B cell (primary cell): ENCODE data around the gene CLCN1. TPM values are rescaled to one million over a fixed set of nuclear protein-coding genes. Genes with fewer than 3 reads are reported as not detected.

Experiments
- ATAC-seq: fragments of 200-7000 bp; cut with Tn5 transposase; one replicate; pipeline ENCODE4 v1.10.0; 2021; ENCODE audit warnings: low read depth, mild to moderate bottlenecking, moderate number of reproducible peaks, moderate library complexity
- CTCF ChIA-PET: fragments of 350-600 bp; sonication (Branson Sonifier 250); formaldehyde crosslinking; loops from one replicate; lab custom pipeline; 2021; ENCODE audit warnings: antibody characterized with exemption, inconsistent platforms; lab: Charles Lee
- POLR2A ChIA-PET: fragments of 350-600 bp; sonication (Branson Sonifier 250); formaldehyde crosslinking; loops from one replicate; lab custom pipeline; 2021; ENCODE audit warnings: antibody characterized with exemption; lab: Charles Lee
- DNase-seq: peaks from one replicate; pipeline ENCODE4 v3.0.0; 2013
- H2AFZ ChIP-seq: 2 replicates; pipeline ENCODE4 v1.6.1; 2012; ENCODE audit warnings: mild to moderate bottlenecking, low read depth, low read length; ENCODE audit not compliant: insufficient read depth, poor library complexity, severe bottlenecking
- H3K27ac ChIP-seq, 2 donors: 1 replicate in 1 of 2; 2 replicates in 1 of 2; pipeline ENCODE4 v1.5.1; 2012 to 2013; ENCODE audit warnings: low read length in 2 of 2, mild to moderate bottlenecking in 2 of 2, moderate library complexity in 1 of 2
- H3K27me3 ChIP-seq, 4 experiments: fragments of 200-600 bp in 1 of 4; sonication (generic) in 1 of 4; replicated peaks in 1 of 4; 1 replicate in 2 of 4; 2 replicates in 2 of 4; pipeline versions ENCODE4 v1.6.1 to v1.7.0; 2013 to 2016; ENCODE audit warnings: low read length in 3 of 4, mild to moderate bottlenecking in 2 of 4, mixed read lengths in 1 of 4, moderate library complexity in 1 of 4; ENCODE audit not compliant: insufficient read depth in 4 of 4, control insufficient read depth in 3 of 4; ENCODE audit errors: control extremely low read depth in 1 of 4
- H3K36me3 ChIP-seq, 2 experiments: replicated peaks in 1 of 2; 1 replicate in 1 of 2; 2 replicates in 1 of 2; pipeline versions ENCODE4 v1.6.1 to v1.7.1; 2013; ENCODE audit warnings: low read length in 1 of 2; ENCODE audit not compliant: insufficient read depth in 2 of 2, control insufficient read depth in 1 of 2; ENCODE audit errors: control extremely low read depth in 1 of 2, extremely low read depth in 1 of 2
- H3K4me1 ChIP-seq, 2 donors: fragments of 200-600 bp in 1 of 2; sonication (generic) in 1 of 2; 1 replicate in 1 of 2; 2 replicates in 1 of 2; pipeline versions ENCODE4 v1.5.1 to v1.6.1; 2013 to 2017; ENCODE audit warnings: low read length in 2 of 2; ENCODE audit not compliant: control insufficient read depth in 2 of 2, insufficient read depth in 2 of 2
- H3K4me2 ChIP-seq: replicated peaks from 2 replicates; pipeline ENCODE3; 2012; ENCODE audit warnings: mild to moderate bottlenecking, low read depth, low read length; ENCODE audit not compliant: poor library complexity, severe bottlenecking
- H3K4me3 ChIP-seq, 5 experiments: fragments of 200-600 bp in 1 of 5; sonication (generic) in 1 of 5; 1 replicate in 3 of 5; 2 replicates in 2 of 5; pipeline versions ENCODE4 v1.5.1 to v1.7.0; 2011 to 2016; ENCODE audit warnings: low read length in 4 of 5, mild to moderate bottlenecking in 4 of 5, low read depth in 2 of 5, control low read depth in 1 of 5, moderate library complexity in 1 of 5; ENCODE audit not compliant: insufficient read depth in 1 of 5; ENCODE audit errors: control extremely low read depth in 1 of 5, extremely low read depth in 1 of 5
- H3K79me2 ChIP-seq: fragments of 200-600 bp; sonication (generic); one replicate; pipeline ENCODE4 v1.6.0; 2016; ENCODE audit warnings: low read length; ENCODE audit not compliant: control insufficient read depth, insufficient read depth
- H3K9ac ChIP-seq: fragments of 200-600 bp; sonication (generic); 2 replicates; pipeline ENCODE4 v1.6.1; 2017; ENCODE audit warnings: mild to moderate bottlenecking, low read length, moderate library complexity
- H3K9me3 ChIP-seq, 3 donors: one replicate each; pipeline versions ENCODE4 v1.6.1 to v1.7.1; 2013; ENCODE audit warnings: low read length in 2 of 3; ENCODE audit not compliant: control insufficient read depth in 2 of 3, insufficient read depth in 1 of 3; ENCODE audit errors: control extremely low read depth in 1 of 3
- H4K20me1 ChIP-seq: 2 replicates; pipeline ENCODE4 v1.6.0; 2012; ENCODE audit warnings: mild to moderate bottlenecking, low read length; ENCODE audit not compliant: insufficient read depth, control insufficient read depth, poor library complexity, severe bottlenecking
- H3K27ac Mint-ChIP-seq: one replicate; pipeline ENCODE4 v1.8.0; 2021; ENCODE audit warnings: mixed read lengths
- H3K27me3 Mint-ChIP-seq: one replicate; pipeline ENCODE4 v1.8.0; 2021; ENCODE audit warnings: mixed read lengths
- H3K4me1 Mint-ChIP-seq: one replicate; pipeline ENCODE4 v1.8.0; 2021; ENCODE audit warnings: mixed read lengths
- H3K4me3 Mint-ChIP-seq: one replicate; pipeline ENCODE4 v1.8.0; 2021; ENCODE audit warnings: mixed read lengths
- H3K9me3 Mint-ChIP-seq: one replicate; pipeline ENCODE4 v1.8.0; 2022; ENCODE audit warnings: mixed read lengths; ENCODE audit not compliant: insufficient read depth
- EZH2 ChIP-seq: IDR thresholded peaks from 2 replicates; pipeline ENCODE4 v1.6.1; 2012; ENCODE audit warnings: borderline replicate concordance, low read depth, mild to moderate bottlenecking, moderate library complexity, low read length; ENCODE audit not compliant: insufficient read depth, poor library complexity, severe bottlenecking
- whole genome bisulfite sequencing: methylation state at CpG from one replicate; pipeline ENCODE4 v1.1.5; 2013; ENCODE audit warnings: missing lambda C conversion rate; ENCODE audit not compliant: insufficient coverage; 5-methylcytosine and 5-hydroxymethylcytosine counted together
- intact Hi-C: fragments of 100-400 bp; cut with micrococcal nuclease; formaldehyde crosslinking; loops from one replicate; pipeline ENCODE4 v1.10.0; 2022
- polyA plus RNA-seq: library from polyadenylated mRNA; depleted of rRNA; stranded (reverse); fragments of >200 nt; gene quantifications from 2 replicates; pipeline ENCODE4 v1.2.3, GENCODE V29; 2012
- total RNA-seq, 2 donors: library from RNA; stranded (reverse); fragments of 120-200 nt in 1 of 2; gene quantifications; 1 replicate in 1 of 2; 2 replicates in 1 of 2; pipeline versions ENCODE4 v1.2.3 to v1.2.4, GENCODE V29; 2013 to 2022
- TF ChIP-seq, protein P1 (sequence below): fragments of 200-600 bp; IDR thresholded peaks from one replicate; pipeline ENCODE4 v1.8.0; 2022; ENCODE audit warnings: antibody characterized with exemption, mild to moderate bottlenecking

CLCN1 gene
- total and polyA plus RNA-seq, 2 donors (not counting 1 experiment from before 2014, with no cell fraction given): not detected

DNA sequence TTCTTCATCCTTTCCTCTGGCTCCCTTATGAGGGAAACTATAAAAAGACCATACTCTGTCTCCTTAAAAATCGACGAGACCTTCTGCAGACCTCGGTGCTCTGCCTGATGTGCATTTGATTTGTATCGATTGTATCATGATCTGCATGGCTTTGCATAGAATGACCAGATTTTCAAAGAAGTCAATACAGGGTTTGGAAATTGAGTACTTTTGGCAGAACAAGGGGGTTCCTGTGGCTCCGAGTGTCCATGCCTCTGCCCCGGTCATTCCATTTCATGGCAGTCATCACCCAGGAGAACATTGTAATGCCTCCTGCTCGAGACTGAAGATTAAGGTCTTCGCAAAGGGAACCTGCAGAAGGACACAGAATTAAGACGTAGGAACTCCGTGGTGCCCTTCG lies 27.1 kb upstream of the CLCN1 start:
- Mint-ChIP-seq H3K9me3 (no peaks in the 10 kb centered on the region), H3K4me1 (peaks cover 52% of the 10 kb centered on the region), H3K27me3 (no peaks in the 10 kb centered on the region), H3K27ac (peak overlapping the region; percentile 84), H3K4me3 (peak overlapping the region; percentile 95)
- WGBS: 0% methylated on average over 5 of the region's 11 CpGs
- DNase-seq: no peak
- peaks cover 43% of the 10 kb centered on the region for H4K20me1 ChIP-seq
- H3K27me3 ChIP-seq: no peaks in the 10 kb centered on the region
- peaks cover 0 to 6% (median 0%) of the 10 kb centered on the region in 3 donors for H3K9me3 ChIP-seq
- H3K4me1 ChIP-seq: peaks cover 36% of the 10 kb centered on the region in 2 donors
- peak overlapping the region; percentile 90 for H2AFZ ChIP-seq
- CTCF ChIA-PET: interaction anchor here (1.3 to 1.7 kb wide), 2 partner anchors 74 to 91 kb away, joined by 3 to 7 read pairs; no protein-coding TSS in a partner anchor
- peak overlapping the region; percentile 82 to 86 for H3K27ac ChIP-seq
- H3K4me3 ChIP-seq: peak overlapping the region; percentile 73 to 95 (median 91)
- no peak for TF ChIP-seq EZH2
- TF ChIP-seq, protein P1, sequence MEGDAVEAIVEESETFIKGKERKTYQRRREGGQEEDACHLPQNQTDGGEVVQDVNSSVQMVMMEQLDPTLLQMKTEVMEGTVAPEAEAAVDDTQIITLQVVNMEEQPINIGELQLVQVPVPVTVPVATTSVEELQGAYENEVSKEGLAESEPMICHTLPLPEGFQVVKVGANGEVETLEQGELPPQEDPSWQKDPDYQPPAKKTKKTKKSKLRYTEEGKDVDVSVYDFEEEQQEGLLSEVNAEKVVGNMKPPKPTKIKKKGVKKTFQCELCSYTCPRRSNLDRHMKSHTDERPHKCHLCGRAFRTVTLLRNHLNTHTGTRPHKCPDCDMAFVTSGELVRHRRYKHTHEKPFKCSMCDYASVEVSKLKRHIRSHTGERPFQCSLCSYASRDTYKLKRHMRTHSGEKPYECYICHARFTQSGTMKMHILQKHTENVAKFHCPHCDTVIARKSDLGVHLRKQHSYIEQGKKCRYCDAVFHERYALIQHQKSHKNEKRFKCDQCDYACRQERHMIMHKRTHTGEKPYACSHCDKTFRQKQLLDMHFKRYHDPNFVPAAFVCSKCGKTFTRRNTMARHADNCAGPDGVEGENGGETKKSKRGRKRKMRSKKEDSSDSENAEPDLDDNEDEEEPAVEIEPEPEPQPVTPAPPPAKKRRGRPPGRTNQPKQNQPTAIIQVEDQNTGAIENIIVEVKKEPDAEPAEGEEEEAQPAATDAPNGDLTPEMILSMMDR: no peak
- intact Hi-C loops: loop anchor here (1.0 to 5.0 kb wide), 6 partner anchors 26 to 613 kb away; partner anchors contain the start of genes EPHB6, GSTK1 and TCAF1
- H3K79me2 ChIP-seq: peaks cover 54% of the 10 kb centered on the region
- peaks cover 0 to 27% of the 10 kb centered on the region in 2 experiments for H3K36me3 ChIP-seq
- peak overlapping the region; percentile 86 for H3K4me2 ChIP-seq
- no peak for ATAC-seq
- POLR2A ChIA-PET: interaction anchor here (0.8 to 1.7 kb wide), 3 partner anchors 26 to 435 kb away, joined by 4 to 5 read pairs (median 4); partner anchors contain the start of genes EPHB6 and GSTK1
- peak overlapping the region; percentile 85 for H3K9ac ChIP-seq

DNA sequence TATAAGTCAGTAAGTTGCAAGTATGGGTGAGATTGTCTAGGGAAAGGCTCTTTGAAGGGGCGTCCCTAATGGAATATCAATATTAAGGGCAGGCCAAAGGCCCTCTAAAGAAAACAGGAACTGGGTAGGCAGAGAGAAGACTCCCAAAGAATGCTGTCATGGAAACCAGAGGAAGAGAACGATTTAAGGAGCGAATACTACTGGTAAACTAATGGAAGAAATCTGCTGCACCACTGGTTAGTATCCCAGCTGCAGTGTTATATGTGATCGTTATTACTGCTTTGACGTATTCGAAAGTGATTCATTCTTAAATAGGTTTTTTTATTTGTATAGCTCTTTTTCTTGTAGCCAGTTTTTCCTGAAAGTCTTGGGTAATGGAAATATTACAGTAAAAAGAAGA lies 26.5 kb upstream of the CLCN1 start:
- no peak for DNase-seq
- Histone ChIP-seq H3K27ac (peak overlapping the region in 1 of 2 donors; percentile 82), H2AFZ (peak overlapping the region; percentile 90), H3K4me2 (peak overlapping the region; percentile 86), H3K27me3 (no peaks in the 10 kb centered on the region), H3K9me3 (peaks cover 0 to 6% (median 0%) of the 10 kb centered on the region in 3 donors), H3K79me2 (peaks cover 60% of the 10 kb centered on the region), H4K20me1 (peaks cover 45% of the 10 kb centered on the region), H3K4me3 (peak overlapping the region; percentile 73 to 95 (median 91)), H3K36me3 (peaks cover 4 to 33% of the 10 kb centered on the region in 2 experiments), H3K9ac (peak overlapping the region; percentile 85), H3K4me1 (peaks cover 31% of the 10 kb centered on the region in 2 donors)
- Mint-ChIP-seq H3K9me3 (no peaks in the 10 kb centered on the region), H3K4me3 (peak overlapping the region; percentile 95), H3K27me3 (no peaks in the 10 kb centered on the region), H3K4me1 (peaks cover 51% of the 10 kb centered on the region), H3K27ac (peak overlapping the region; percentile 84)
- TF ChIP-seq EZH2: no peak
- TF ChIP-seq, protein P1: no peak
- 14% methylated on average over 4 of the region's 6 CpGs for WGBS
- CTCF ChIA-PET: interaction anchor here (1.1 kb wide), 1 partner anchor 48 kb away, joined by 3 read pairs; no protein-coding TSS in a partner anchor
- POLR2A ChIA-PET: interaction anchor here (0.7 kb wide), 3 partner anchors 9 to 90 kb away, joined by 6 to 10 read pairs (median 6); no protein-coding TSS in a partner anchor
- intact Hi-C loops: loop anchor here (2.0 to 5.0 kb wide), 3 partner anchors 435 to 613 kb away; partner anchors contain the start of genes EPHB6 and TCAF1
- no peak for ATAC-seq
